ENCODE results near the gene SHLD2.
"Not testable (repeated sequence)": the region's sequence is repeated elsewhere in the genome, so short reads cannot be mapped to it uniquely, and the experiment has no call there.

Gene SHLD2

GRCh38 chr10:87222789-87223188, 127.8 kb downstream of the SHLD2 start:
- DNase-seq, result not testable (repeated sequence)

- DNase-seq, result not testable (repeated sequence)
Observed at GRCh38 chr10:87225148-87225547, 130.1 kb downstream of the SHLD2 start, which contains the start of gene NUTM2A. Gene NUTM2A, plus strand, starts transcription at chr10:87225448. Its CDS starts 383 bp downstream, at chr10:87225831.

- not testable (repeated sequence) for DNase-seq
Observed at GRCh38 chr10:87228247-87228646, 133.2 kb downstream of the SHLD2 start.

GRCh38 chr10:87229211-87229610, 134.2 kb downstream of the SHLD2 start:
- DNase-seq, result not testable (repeated sequence)

- not testable (repeated sequence) for DNase-seq
Observed at GRCh38 chr10:87234854-87235253, 139.8 kb downstream of the SHLD2 start.

DNA sequence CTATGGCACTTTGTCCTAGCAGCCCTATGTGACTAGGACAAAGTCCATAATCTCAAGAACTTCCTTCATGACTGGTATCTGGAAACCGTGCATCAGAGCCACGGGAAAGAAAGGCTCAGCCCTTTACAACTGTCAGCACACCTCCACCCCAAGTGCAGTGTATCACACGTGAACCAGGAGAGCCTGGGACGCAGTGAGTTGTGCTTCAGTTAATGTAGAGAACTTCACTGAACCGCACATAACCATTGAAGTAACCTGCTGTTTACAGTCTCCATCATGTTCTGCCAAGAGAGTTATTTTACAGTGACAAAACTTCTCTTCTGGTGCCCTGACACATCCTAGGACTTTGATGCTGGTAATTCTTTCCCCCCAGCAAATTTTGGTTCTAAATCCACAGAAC, 142.2 kb downstream of the SHLD2 start:
- not testable (repeated sequence) for DNase-seq

GRCh38 chr10:87239346-87239808, 144.4 kb downstream of the SHLD2 start:
- not testable (repeated sequence) for DNase-seq
